GM18951 (cell line): ENCODE measurements around the gene ALOX12B.

Source experiments
- POLR2A ChIP-seq: IDR thresholded peaks from 4 replicates; pipeline ENCODE4 v1.6.1; 2011; ENCODE audit warnings: mild to moderate bottlenecking; ENCODE audit not compliant: insufficient read length, insufficient read depth; ENCODE audit errors: extremely low read depth
- in situ Hi-C: fragments of 300-500 bp; cut with MboI; formaldehyde crosslinking; loops from one replicate; pipeline ENCODE4 v1.12.0; 2022; ENCODE audit warnings: low sequenced_read_pairs, mixed read lengths, inconsistent platforms; ENCODE audit not compliant: unreplicated experiment

The ALOX12B gene

GRCh38 chr17:8048236-8048635 lies 39.3 kb downstream of the ALOX12B start:
- no peak for TF ChIP-seq POLR2A
- in situ Hi-C loops = no loop called here

- in situ Hi-C loops = no loop called here
- TF ChIP-seq POLR2A = no peak
These were observed 39.8 kb downstream of the ALOX12B start for GRCh38 chr17:8047769-8048110.

GRCh38 chr17:8046929-8047768 lies 40.4 kb downstream of the ALOX12B start:
- in situ Hi-C loops = no loop called here
- TF ChIP-seq POLR2A = no peak

- in situ Hi-C loops = no loop called here
- TF ChIP-seq POLR2A = no peak
These were observed 41.1 kb downstream of the ALOX12B start for GRCh38 chr17:8046306-8046928.

- TF ChIP-seq POLR2A = no peak
- in situ Hi-C loops = no loop called here
These were observed 42.4 kb downstream of the ALOX12B start for GRCh38 chr17:8044819-8045810.

GRCh38 chr17:8041979-8042378 lies 45.5 kb downstream of the ALOX12B start:
- no peak for TF ChIP-seq POLR2A
- in situ Hi-C loops = no loop called here

- in situ Hi-C loops = no loop called here
- no peak for TF ChIP-seq POLR2A
These were observed 46.1 kb downstream of the ALOX12B start for GRCh38 chr17:8041249-8041928.

GRCh38 chr17:8039611-8040168 lies 47.8 kb downstream of the ALOX12B start:
- TF ChIP-seq POLR2A = no peak
- in situ Hi-C loops = no loop called here

GRCh38 chr17:8038954-8039610 lies 48.4 kb downstream of the ALOX12B start, which contains the start of gene ALOX15B:
Gene ALOX15B, plus strand, starts transcription at chr17:8039059. Its CDS starts 97 bp downstream, at chr17:8039156.
- in situ Hi-C loops = no loop called here
- no peak for TF ChIP-seq POLR2A

GRCh38 chr17:8032442-8032841 lies 55.1 kb downstream of the ALOX12B start:
- TF ChIP-seq POLR2A = no peak
- in situ Hi-C loops = no loop called here

- TF ChIP-seq POLR2A = no peak
- in situ Hi-C loops = no loop called here
These were observed 55.6 kb downstream of the ALOX12B start for GRCh38 chr17:8031950-8032349.

GRCh38 chr17:8031261-8031661 lies 56.3 kb downstream of the ALOX12B start:
- TF ChIP-seq POLR2A = no peak
- in situ Hi-C loops = no loop called here
